A549 (cell line): Measurements from ENCODE around the gene SLC2A5. TPM values are rescaled to one million over a fixed set of nuclear protein-coding genes. Genes with fewer than 3 reads are reported as not detected.

ENCODE experiments used
- ATAC-seq, 2 experiments: fragments of 200-7000 bp in 1 of 2; fragments of >200 bp in 1 of 2; cut with Nextera tagmentation in 1 of 2; cut with Tn5 transposase in 1 of 2; 3 replicates each; pipeline versions ENCODE4 v1.8.0 to v1.9.1; 2018 to 2020; ENCODE audit warnings: mild to moderate bottlenecking in 1 of 2, moderate library complexity in 1 of 2
- CTCF ChIA-PET: fragments of 300-600 bp; sonication (Branson Sonifier 250); formaldehyde crosslinking; extraction: SDS; loops from one replicate; lab custom pipeline; 2021; ENCODE audit warnings: antibody characterized with exemption, inconsistent platforms; lab: Yijun Ruan, JAX
- POLR2A ChIA-PET: fragments of 350-600 bp; formaldehyde crosslinking; extraction: SDS; loops from one replicate; lab custom pipeline; 2021; ENCODE audit warnings: antibody characterized with exemption, inconsistent platforms; lab: Yijun Ruan, JAX
- DNase-seq, 2 experiments: peaks; one replicate each; pipeline versions ENCODE4 v3.0.0 to v3.0.0-alpha.2; 2011 to 2016; ENCODE audit warnings: low read depth in 1 of 2, low spot score in 1 of 2
- FAIRE-seq: peaks from 2 replicates; lab custom pipeline; 2011; peaks lifted over from hg19 to GRCh38; lab: Jason Lieb, UNC
- H3K27ac ChIP-seq, 2 experiments: fragments of >200 bp; sonication (Bioruptor Twin); formaldehyde crosslinking; 3 replicates each; pipeline ENCODE4 v1.5.1; 2016 to 2017
- H3K4me1 ChIP-seq: fragments of >200 bp; sonication (Bioruptor Twin); formaldehyde crosslinking; 3 replicates; pipeline ENCODE4 v1.6.1; 2016
- H3K4me2 ChIP-seq: fragments of >200 bp; sonication (Bioruptor Twin); formaldehyde crosslinking; 3 replicates; pipeline ENCODE4 v1.6.1; 2016
- H3K4me3 ChIP-seq: fragments of >200 bp; sonication (Bioruptor Twin); formaldehyde crosslinking; 3 replicates; pipeline ENCODE4 v1.5.1; 2016
- H3K9me3 ChIP-seq: fragments of >200 bp; sonication (Bioruptor Twin); formaldehyde crosslinking; 3 replicates; pipeline ENCODE4 v1.6.1; 2016
- ATOH8 ChIP-seq: fragments of 250-450 bp; sonication (Bioruptor Pico); IDR thresholded peaks from 2 replicates; pipeline ENCODE4 v1.5.0; 2020; ENCODE audit warnings: low read depth, mild to moderate bottlenecking, moderate library complexity
- BHLHE40 ChIP-seq: IDR thresholded peaks from 2 replicates; pipeline ENCODE4 v1.6.1; 2012; ENCODE audit warnings: low read depth, low read length, inconsistent platforms
- CBX2 ChIP-seq: fragments of 200-600 bp; sonication (generic); IDR thresholded peaks from 2 replicates; pipeline ENCODE4 v1.6.1; 2016; ENCODE audit warnings: low read depth, mild to moderate bottlenecking, borderline replicate concordance
- CEBPB ChIP-seq, 2 experiments: fragments of >200 bp in 1 of 2; sonication (Bioruptor Twin) in 1 of 2; formaldehyde crosslinking in 1 of 2; IDR thresholded peaks; 2 replicates each; pipeline ENCODE4 v1.6.1; 2012 to 2016
- CHD2 ChIP-seq: fragments of 150-350 bp; IDR thresholded peaks from 2 replicates; pipeline ENCODE4 v1.6.1; 2014; ENCODE audit warnings: low read length; ENCODE audit not compliant: partially characterized antibody
- CTCF ChIP-seq: fragments of >200 bp; sonication (Bioruptor Twin); formaldehyde crosslinking; IDR thresholded peaks from 3 replicates; pipeline ENCODE4 v1.5.1; 2016
- E2F6 ChIP-seq: IDR thresholded peaks from 2 replicates; pipeline ENCODE4 v1.6.1; 2012; ENCODE audit warnings: low read depth, borderline replicate concordance
- ELK1 ChIP-seq: fragments of 150-350 bp; IDR thresholded peaks from 2 replicates; pipeline ENCODE4 v1.6.1; 2014; ENCODE audit warnings: low read depth, mild to moderate bottlenecking, low read length
- EP300 ChIP-seq, 2 experiments: fragments of >200 bp; sonication (Bioruptor Twin); formaldehyde crosslinking; IDR thresholded peaks; 2 replicates in 1 of 2; 3 replicates in 1 of 2; pipeline ENCODE4 v1.6.1; 2016 to 2017
- FOXS1 ChIP-seq: fragments of 250-450 bp; sonication (Bioruptor Pico); IDR thresholded peaks from 2 replicates; pipeline ENCODE4 v1.5.0; 2020; ENCODE audit warnings: mild to moderate bottlenecking, moderate library complexity
- HDAC2 ChIP-seq: fragments of 200-600 bp; sonication (generic); IDR thresholded peaks from 2 replicates; pipeline ENCODE4 v1.6.1; 2016
- HES2 ChIP-seq: fragments of >200 bp; sonication (Bioruptor Twin); formaldehyde crosslinking; IDR thresholded peaks from 2 replicates; pipeline ENCODE4 v1.6.1; 2016
- HEYL ChIP-seq: fragments of 250-450 bp; sonication (Bioruptor Pico); IDR thresholded peaks from 2 replicates; pipeline ENCODE4 v1.8.0; 2021; ENCODE audit warnings: mild to moderate bottlenecking, moderate library complexity
- HMGXB4 ChIP-seq: fragments of 250-450 bp; sonication (Bioruptor Pico); IDR thresholded peaks from 2 replicates; pipeline ENCODE4 v1.5.0; 2021; ENCODE audit warnings: mild to moderate bottlenecking, moderate library complexity, borderline replicate concordance
- HOXA7 ChIP-seq: fragments of 250-450 bp; sonication (Bioruptor Pico); IDR thresholded peaks from 2 replicates; pipeline ENCODE4 v1.5.0; 2020; ENCODE audit warnings: mild to moderate bottlenecking, moderate library complexity
- HOXB5 ChIP-seq: fragments of 250-450 bp; sonication (Bioruptor Pico); IDR thresholded peaks from 2 replicates; pipeline ENCODE4 v1.5.0; 2020; ENCODE audit warnings: mild to moderate bottlenecking, moderate library complexity
- JUNB ChIP-seq: fragments of >200 bp; sonication (Bioruptor Twin); formaldehyde crosslinking; IDR thresholded peaks from 2 replicates; pipeline ENCODE4 v1.6.1; 2016
- MAZ ChIP-seq: fragments of 150-350 bp; IDR thresholded peaks from 2 replicates; pipeline ENCODE4 v1.6.1; 2014; ENCODE audit warnings: antibody characterized with exemption, low read depth, low read length, borderline replicate concordance
- MYC ChIP-seq: IDR thresholded peaks from 2 replicates; pipeline ENCODE4 v1.6.1; 2012; ENCODE audit warnings: mild to moderate bottlenecking, inconsistent platforms, low read length, improper control_type of control experiment, borderline replicate concordance
- NFE2L2 ChIP-seq: fragments of 150-350 bp; conservative IDR thresholded peaks from 2 replicates; pipeline ENCODE4 v1.6.1; 2014; ENCODE audit warnings: low read length
- NPAS2 ChIP-seq: fragments of 250-450 bp; sonication (Bioruptor Pico); IDR thresholded peaks from 2 replicates; pipeline ENCODE4 v1.8.0; 2022; ENCODE audit warnings: mild to moderate bottlenecking, moderate library complexity, borderline replicate concordance
- PHF8 ChIP-seq: fragments of 200-600 bp; sonication (generic); IDR thresholded peaks from 2 replicates; pipeline ENCODE4 v1.6.1; 2016; ENCODE audit warnings: low read depth, mild to moderate bottlenecking, antibody characterized with exemption, moderate library complexity, borderline replicate concordance
- POLR2A ChIP-seq: IDR thresholded peaks from 2 replicates; pipeline ENCODE4 v1.6.1; 2012; ENCODE audit warnings: mild to moderate bottlenecking, low read length
- RCOR1 ChIP-seq: fragments of 150-350 bp; IDR thresholded peaks from 2 replicates; pipeline ENCODE4 v1.6.1; 2014; ENCODE audit warnings: antibody characterized with exemption, low read length, low read depth
- RNF2 ChIP-seq: fragments of 200-600 bp; sonication (generic); IDR thresholded peaks from 2 replicates; pipeline ENCODE4 v1.6.1; 2016; ENCODE audit warnings: low read depth, mild to moderate bottlenecking, antibody characterized with exemption, moderate library complexity, borderline replicate concordance
- SMC3 ChIP-seq: fragments of >200 bp; sonication (Bioruptor Twin); formaldehyde crosslinking; IDR thresholded peaks from 3 replicates; pipeline ENCODE4 v1.6.1; 2018; ENCODE audit warnings: inconsistent platforms
- TFCP2L1 ChIP-seq: fragments of 250-450 bp; sonication (Bioruptor Pico); IDR thresholded peaks from 2 replicates; pipeline ENCODE4 v1.5.0; 2021; ENCODE audit warnings: mild to moderate bottlenecking
- TP53 ChIP-seq: fragments of 250-450 bp; sonication (Bioruptor Pico); IDR thresholded peaks from 2 replicates; pipeline ENCODE4 v1.5.0; 2021; ENCODE audit warnings: mild to moderate bottlenecking, moderate library complexity
- ZSCAN20 ChIP-seq: fragments of 250-450 bp; sonication (Bioruptor Pico); IDR thresholded peaks from 2 replicates; pipeline ENCODE4 v1.8.0; 2022; ENCODE audit warnings: mild to moderate bottlenecking, moderate library complexity
- WGBS: methylation state at CpG from one replicate; pipeline ENCODE4 v1.1.6; 2017; ENCODE audit errors: missing lambda C conversion rate; 5-methylcytosine and 5-hydroxymethylcytosine counted together
- polyA plus RNA-seq, 4 experiments: library from polyadenylated mRNA; depleted of rRNA in 3 of 4; stranded (reverse); fragments of >200 nt; fragmentation: RNase III in 1 of 4; extraction: RNeasy Plus Mini Kit Qiagen cat#74134 plus additional on column Dnase treatment in 1 of 4; gene quantifications; 2 replicates in 3 of 4; 3 replicates in 1 of 4; pipeline ENCODE4 v1.2.3, GENCODE V29; 2011 to 2017

Gene SLC2A5
- polyA plus RNA-seq, 2 of the 4 experiments (the other 2 are of a cell fraction), result 0.12 to 0.19 TPM

- TF ChIP-seq CEBPB (IDR thresholded peaks at IDR 0.05) (peak; percentile 63 to 84), TP53 (CRISPR knock-in tag) (no peak), ATOH8 (no peak), FOXS1 (CRISPR knock-in tag) (no peak), MYC (no peak), ELK1 (no peak), NFE2L2 (no peak), BHLHE40 (no peak), HEYL (CRISPR knock-in tag) (no peak), CTCF (peak; percentile 77), HES2 (no peak; the same call in 1 of the 2 replicates), NPAS2 (CRISPR knock-in tag) (no peak), HMGXB4 (CRISPR knock-in tag) (no peak), MAZ (no peak), ZSCAN20 (CRISPR knock-in tag) (no peak), HOXB5 (CRISPR knock-in tag) (no peak), POLR2A (no peak), PHF8 (no peak), HDAC2 (no peak), EP300 (IDR thresholded peaks at IDR 0.05) (peak; percentile 12 to 63; a peak in 3 of 5 replicates), TFCP2L1 (CRISPR knock-in tag) (no peak), RCOR1 (no peak)
Measured at GRCh38 chr1:9110669-9111356, 41.4 kb upstream of the SLC2A5 start (continued).

GRCh38 chr1:9108056-9108665 lies 38.7 kb upstream of the SLC2A5 start:
- TF ChIP-seq MAZ (no peak), CBX2 (no peak), FOXS1 (CRISPR knock-in tag) (no peak), CEBPB (IDR thresholded peaks at IDR 0.05) (no peak), BHLHE40 (no peak), E2F6 (no peak), HOXA7 (CRISPR knock-in tag) (no peak), SMC3 (no peak), CHD2 (no peak), RNF2 (no peak), JUNB (no peak), HDAC2 (no peak)
- TF ChIP-seq, all 56 proteins: peak for 0
- ChIA-PET CTCF (interaction anchor here (1.0 to 1.6 kb wide), 2 partner anchors 14 to 88 kb away, joined by 3 to 6 read pairs; no protein-coding TSS in a partner anchor), POLR2A (no interaction called here)
- H3K4me3 ChIP-seq, result no peak overlapping the region
- WGBS, result 94% methylated on average over 12 of the region's 12 CpGs
- H3K4me2 ChIP-seq, result no peak overlapping the region
- no peaks in the 10 kb centered on the region for H3K9me3 ChIP-seq
- no peak overlapping the region for H3K27ac ChIP-seq
- FAIRE-seq (no peak), ATAC-seq (no peak), DNase-seq (no peak)
- H3K4me1 ChIP-seq, result peaks cover 22% of the 10 kb centered on the region
